HepG2 (cell line): ENCODE results near the gene ANP32B. TPM values are rescaled to one million over a fixed set of nuclear protein-coding genes. Genes with fewer than 3 reads are reported as not detected.

Experiments
- ATAC-seq: fragments of 200-7000 bp; cut with Tn5 transposase; 3 replicates; pipeline ENCODE4 v1.9.1; 2020; ENCODE audit warnings: mild to moderate bottlenecking, moderate library complexity
- BruUV-seq: library from RNA; stranded (reverse); fragments of 400-500 nt; replicated peaks from 2 replicates; lab custom pipeline; 2021; lab: Mats Ljungman, UMichigan
- CTCF ChIA-PET: fragments of 300-600 bp; formaldehyde crosslinking; extraction: SDS; loops from one replicate; lab custom pipeline; 2021; ENCODE audit warnings: low total read pairs, inconsistent platforms, low intra/inter-chr PET ratio; lab: Yijun Ruan, JAX
- POLR2A ChIA-PET: fragments of 350-600 bp; sonication (Branson Sonifier 250); formaldehyde crosslinking; loops from one replicate; lab custom pipeline; 2020; ENCODE audit warnings: antibody characterized with exemption, inconsistent platforms; lab: Yijun Ruan, JAX
- DNase-seq: peaks from one replicate; pipeline ENCODE4 v3.0.0-alpha.2; 2015; ENCODE audit warnings: low spot score
- FAIRE-seq: peaks from 3 replicates; lab custom pipeline; 2011; peaks lifted over from hg19 to GRCh38; lab: Jason Lieb, UNC
- H2AFZ ChIP-seq: one replicate; pipeline ENCODE4 v1.6.1; 2011; ENCODE audit warnings: low read length, inconsistent platforms
- H3K27ac ChIP-seq: fragments of 300-600 bp; 3 replicates; pipeline ENCODE4 v1.8.0; 2011; ENCODE audit warnings: mixed run types, mild to moderate bottlenecking, mixed read lengths, low read length, inconsistent platforms; ENCODE audit not compliant: insufficient read depth; ENCODE audit errors: extremely low read length
- H3K27me3 ChIP-seq, 2 experiments: fragments of 200-600 bp in 1 of 2; 2 replicates in 1 of 2; 3 replicates in 1 of 2; pipeline versions ENCODE4 v1.6.0 to v1.8.0; 2011; ENCODE audit warnings: low read length in 2 of 2, mild to moderate bottlenecking in 2 of 2, moderate library complexity in 2 of 2, inconsistent platforms in 1 of 2; ENCODE audit not compliant: insufficient read depth in 2 of 2, control insufficient read depth in 1 of 2
- H3K36me3 ChIP-seq, 2 experiments: fragments of 200-600 bp in 1 of 2; replicated peaks in 1 of 2; 2 replicates in 1 of 2; 3 replicates in 1 of 2; pipeline versions ENCODE4 v1.5.1 to v1.8.0; 2011; ENCODE audit warnings: low read length in 2 of 2, inconsistent platforms in 1 of 2; ENCODE audit not compliant: insufficient read depth in 2 of 2, control insufficient read depth in 1 of 2
- H3K4me1 ChIP-seq: 2 replicates; pipeline ENCODE4 v1.5.1; 2012; ENCODE audit warnings: low read length, inconsistent platforms; ENCODE audit not compliant: insufficient read depth
- H3K4me2 ChIP-seq: 2 replicates; pipeline ENCODE4 v1.6.0; 2011; ENCODE audit warnings: low read depth, low read length, inconsistent platforms
- H3K4me3 ChIP-seq, 3 experiments: fragments of 200-600 bp in 1 of 3; sonication (generic), shearing (Covaris generic) in 1 of 3; replicated peaks in 1 of 3; 2 replicates each; pipeline ENCODE4 v1.5.1; 2011 to 2016; ENCODE audit warnings: low read length in 3 of 3, inconsistent platforms in 2 of 3, low read depth in 2 of 3, mild to moderate bottlenecking in 2 of 3, control low read depth in 1 of 3, mixed read lengths in 1 of 3; ENCODE audit not compliant: insufficient read depth in 1 of 3
- H3K79me2 ChIP-seq: one replicate; pipeline ENCODE4 v1.6.1; 2011; ENCODE audit warnings: low read length, inconsistent platforms; ENCODE audit not compliant: insufficient read depth
- H3K9ac ChIP-seq: 2 replicates; pipeline ENCODE4 v1.6.0; 2011; ENCODE audit warnings: mild to moderate bottlenecking, low read depth, low read length, inconsistent platforms; ENCODE audit not compliant: insufficient read depth
- H3K9me3 ChIP-seq: 2 replicates; pipeline ENCODE4 v1.5.1; 2012; ENCODE audit warnings: mild to moderate bottlenecking, low read length
- H4K20me1 ChIP-seq: 2 replicates; pipeline ENCODE4 v1.6.0; 2011; ENCODE audit warnings: inconsistent platforms, mild to moderate bottlenecking, low read length, moderate library complexity; ENCODE audit not compliant: insufficient read depth
- DNMT1 ChIP-seq: sonication (generic); formaldehyde crosslinking; IDR thresholded peaks from 2 replicates; pipeline ENCODE4 v1.5.1; 2020; ENCODE audit warnings: mild to moderate bottlenecking, missing genetic modification reagents
- PAWR ChIP-seq: sonication (generic); formaldehyde crosslinking; IDR thresholded peaks from 2 replicates; pipeline ENCODE4 v1.4.0; 2020; ENCODE audit warnings: missing genetic modification reagents, mild to moderate bottlenecking, borderline replicate concordance
- ZHX2 ChIP-seq, 2 experiments: sonication (generic) in 1 of 2; formaldehyde crosslinking in 1 of 2; IDR thresholded peaks; 2 replicates each; pipeline versions ENCODE4 v1.6.1 to v1.9.0; 2014 to 2022; ENCODE audit warnings: antibody characterized with exemption in 1 of 2, borderline replicate concordance in 1 of 2, inconsistent platforms in 1 of 2, low read depth in 1 of 2, missing genetic modification reagents in 1 of 2
- ZNF121 ChIP-seq: sonication (generic); formaldehyde crosslinking; IDR thresholded peaks from 2 replicates; pipeline ENCODE4 v1.5.0; 2020; ENCODE audit warnings: mild to moderate bottlenecking, missing genetic modification reagents
- ZNF350 ChIP-seq: sonication (generic); formaldehyde crosslinking; IDR thresholded peaks from 2 replicates; pipeline ENCODE4 v1.4.0; 2020; ENCODE audit warnings: mild to moderate bottlenecking, low read depth, missing genetic modification reagents, borderline replicate concordance
- ZNF772 ChIP-seq: sonication (generic); formaldehyde crosslinking; IDR thresholded peaks from 2 replicates; pipeline ENCODE4 v1.5.0; 2020; ENCODE audit warnings: mild to moderate bottlenecking, missing genetic modification reagents
- ZNF792 ChIP-seq: IDR thresholded peaks from 2 replicates; pipeline ENCODE4 v1.6.1; 2016
- ZSCAN22 ChIP-seq: sonication (generic); formaldehyde crosslinking; IDR thresholded peaks from 2 replicates; pipeline ENCODE4 v1.4.0; 2020; ENCODE audit warnings: mild to moderate bottlenecking, missing genetic modification reagents
- WGBS: methylation state at CpG from one replicate; pipeline ENCODE4 v1.1.6; 2017; ENCODE audit warnings: low lambda C conversion rate; 5-methylcytosine and 5-hydroxymethylcytosine counted together
- in situ Hi-C: cut with HindIII; loops from 2 replicates; pipeline ENCODE4 v1.10.0; 2017; ENCODE audit warnings: low pct_unique_long_range_greater_than_20kb; ENCODE audit not compliant: extremely low pct_ligation_motif_present
- intact Hi-C: fragments of 100-400 bp; cut with micrococcal nuclease; formaldehyde crosslinking; loops from one replicate; pipeline ENCODE4 v1.10.0; 2022; ENCODE audit not compliant: unreplicated experiment
- polyA plus RNA-seq, 8 experiments: library from polyadenylated mRNA; depleted of rRNA in 3 of 8; stranded (reverse) in 7 of 8; unstranded in 1 of 8; fragments of >200 nt; fragmentation: Illumina TruSeq in 4 of 8; extraction: Trizol in 4 of 8; gene quantifications; 2 replicates each; pipeline versions ENCODE4 v1.2.1 to v1.2.3, GENCODE V29; 2011 to 2016; ENCODE audit warnings: low read depth in 4 of 8, missing spikeins in 1 of 8, mixed read lengths in 1 of 8; ENCODE audit not compliant: insufficient read depth in 1 of 8
- total RNA-seq, 5 experiments: library from RNA; depleted of rRNA; stranded (reverse); fragments of >200 nt; fragmentation: Illumina TruSeq; extraction: Trizol; gene quantifications; 2 replicates each; pipeline ENCODE4 v1.2.3, GENCODE V29; 2016; ENCODE audit warnings: low read depth in 1 of 5
- TF ChIP-seq, protein P1 (sequence below): sonication (generic); formaldehyde crosslinking; IDR thresholded peaks from 2 replicates; pipeline ENCODE4 v1.4.0; 2020; ENCODE audit warnings: missing genetic modification reagents, mild to moderate bottlenecking, borderline replicate concordance
- TF ChIP-seq, protein P2 (sequence below): IDR thresholded peaks from 2 replicates; pipeline ENCODE4 v1.6.1; 2016; ENCODE audit warnings: control low read depth
- TF ChIP-seq, protein P3 (sequence below): sonication (generic); formaldehyde crosslinking; IDR thresholded peaks from 2 replicates; pipeline ENCODE4 v1.8.1; 2023; ENCODE audit warnings: mild to moderate bottlenecking, inconsistent platforms, moderate library complexity, missing genetic modification reagents, borderline replicate concordance

Gene ANP32B
- total and polyA plus RNA-seq, 2 of the 13 experiments (the other 11 are each of a cell fraction or from before 2014, with no cell fraction given), result 22.1 to 37.5 TPM

DNA sequence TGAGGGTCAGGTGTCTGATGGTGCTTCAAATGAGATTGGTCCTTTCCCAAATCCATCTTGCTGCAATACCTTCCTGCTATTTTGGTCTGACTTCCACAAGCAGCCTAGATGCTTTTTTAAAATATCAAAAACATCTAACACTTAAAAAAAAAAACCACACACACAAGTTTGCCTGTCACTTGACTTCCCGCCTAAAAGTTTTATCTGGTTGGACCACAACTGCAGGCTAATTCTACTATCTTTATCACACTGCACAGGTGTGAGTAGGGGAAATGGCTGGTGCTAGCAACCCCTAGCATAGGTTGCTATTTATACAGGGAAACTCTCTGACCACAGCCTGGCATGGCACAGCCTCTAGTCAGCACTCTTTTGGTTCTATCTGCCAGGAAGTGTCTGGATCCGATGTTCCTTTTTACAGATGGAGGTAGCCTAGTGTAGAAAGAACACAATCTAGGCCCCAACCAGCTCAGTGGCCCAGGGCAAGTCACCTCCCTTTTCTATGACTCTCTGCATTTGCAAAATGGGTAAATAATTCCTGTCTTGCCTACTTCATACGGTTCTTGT, 45.0 kb upstream of the ANP32B start, which contains the start of gene HEMGN:
Gene HEMGN, minus strand, starts transcription at position 92 of the 564 bp plus-strand sequence. Its CDS starts 36 bp downstream, at position 56.
- intact Hi-C loops, result no loop called here
- peaks cover 2 to 3% of the 10 kb centered on the region in 2 experiments; a peak in 1 of 5 replicates for H3K27me3 ChIP-seq
- CTCF ChIA-PET, result no interaction called here

More for the DNA sequence above, 45.0 kb upstream of the ANP32B start, which contains the start of gene HEMGN:
- H3K4me2 ChIP-seq, result no peak within 1 kb of the TSS
- no peaks in the 10 kb centered on the region for H3K79me2 ChIP-seq
- H3K9ac ChIP-seq, result no peak within 1 kb of the TSS
- no peak for DNase-seq
- no TSS peak for BruUV-seq
- TF ChIP-seq, protein P1, sequence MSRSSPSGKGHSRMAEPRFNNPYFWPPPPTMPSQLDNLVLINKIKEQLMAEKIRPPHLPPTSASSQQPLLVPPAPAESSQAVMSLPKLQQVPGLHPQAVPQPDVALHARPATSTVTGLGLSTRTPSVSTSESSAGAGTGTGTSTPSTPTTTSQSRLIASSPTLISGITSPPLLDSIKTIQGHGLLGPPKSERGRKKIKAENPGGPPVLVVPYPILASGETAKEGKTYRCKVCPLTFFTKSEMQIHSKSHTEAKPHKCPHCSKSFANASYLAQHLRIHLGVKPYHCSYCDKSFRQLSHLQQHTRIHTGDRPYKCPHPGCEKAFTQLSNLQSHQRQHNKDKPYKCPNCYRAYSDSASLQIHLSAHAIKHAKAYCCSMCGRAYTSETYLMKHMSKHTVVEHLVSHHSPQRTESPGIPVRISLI (CRISPR knock-in tag), result no peak
- TF ChIP-seq, protein P2, sequence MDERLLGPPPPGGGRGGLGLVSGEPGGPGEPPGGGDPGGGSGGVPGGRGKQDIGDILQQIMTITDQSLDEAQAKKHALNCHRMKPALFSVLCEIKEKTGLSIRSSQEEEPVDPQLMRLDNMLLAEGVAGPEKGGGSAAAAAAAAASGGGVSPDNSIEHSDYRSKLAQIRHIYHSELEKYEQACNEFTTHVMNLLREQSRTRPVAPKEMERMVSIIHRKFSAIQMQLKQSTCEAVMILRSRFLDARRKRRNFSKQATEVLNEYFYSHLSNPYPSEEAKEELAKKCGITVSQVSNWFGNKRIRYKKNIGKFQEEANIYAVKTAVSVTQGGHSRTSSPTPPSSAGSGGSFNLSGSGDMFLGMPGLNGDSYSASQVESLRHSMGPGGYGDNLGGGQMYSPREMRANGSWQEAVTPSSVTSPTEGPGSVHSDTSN (CRISPR knock-in tag), result no peak
- no peak for TF ChIP-seq PAWR
- no peak for TF ChIP-seq DNMT1 (CRISPR knock-in tag)
- TF ChIP-seq ZSCAN22, result no peak
- TF ChIP-seq, protein P3, sequence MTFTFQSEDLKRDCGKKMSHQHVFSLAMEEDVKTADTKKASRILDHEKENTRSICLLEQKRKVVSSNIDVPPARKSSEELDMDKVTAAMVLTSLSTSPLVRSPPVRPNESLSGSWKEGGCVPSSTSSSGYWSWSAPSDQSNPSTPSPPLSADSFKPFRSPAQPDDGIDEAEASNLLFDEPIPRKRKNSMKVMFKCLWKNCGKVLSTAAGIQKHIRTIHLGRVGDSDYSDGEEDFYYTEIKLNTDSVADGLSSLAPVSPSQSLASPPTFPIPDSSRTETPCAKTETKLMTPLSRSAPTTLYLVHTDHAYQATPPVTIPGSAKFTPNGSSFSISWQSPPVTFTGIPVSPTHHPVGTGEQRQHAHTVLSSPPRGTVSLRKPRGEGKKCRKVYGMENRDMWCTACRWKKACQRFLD (CRISPR knock-in tag), result no peak
- no peak for TF ChIP-seq ZNF792 (CRISPR knock-in tag)
- TF ChIP-seq ZNF772 (CRISPR knock-in tag), result no peak
- no peak for TF ChIP-seq ZNF350 (CRISPR knock-in tag)
- no peak for TF ChIP-seq ZNF121 (CRISPR knock-in tag)
- no peak for TF ChIP-seq ZHX2 (IDR thresholded peaks at IDR 0.05; ENCODE audit: low read depth)
- no peak for TF ChIP-seq ZHX2 (CRISPR knock-in tag; IDR thresholded peaks at IDR 0.05; ENCODE audit: borderline replicate concordance)
- H3K9me3 ChIP-seq, result no peaks in the 10 kb centered on the region
- FAIRE-seq, result no peak
- no peak for ATAC-seq
- POLR2A ChIA-PET, result no interaction called here
- no peak within 1 kb of the TSS for H2AFZ ChIP-seq
- H4K20me1 ChIP-seq, result no peaks in the 10 kb centered on the region
- H3K4me3 ChIP-seq, result no peak within 1 kb of the TSS
- H3K27ac ChIP-seq, result no peak within 1 kb of the TSS
- in situ Hi-C loops, result no loop called here
- H3K36me3 ChIP-seq, result no peaks in the 10 kb centered on the region
- H3K4me1 ChIP-seq, result no peaks in the 10 kb centered on the region
- WGBS, result 23% methylated on average over 3 of the region's 3 CpGs
